GM12878 (cell line): ENCODE results near the gene RNU6-9. TPM values are rescaled to one million over a fixed set of nuclear protein-coding genes. Genes with fewer than 3 reads are reported as not detected.

Experiments used
- ATAC-seq: fragments of 200-7000 bp; cut with Tn5 transposase; 3 replicates; pipeline ENCODE4 v1.9.1; 2020; ENCODE audit warnings: mild to moderate bottlenecking, moderate library complexity
- BruUV-seq: library from RNA; stranded (reverse); fragments of 400-500 nt; replicated peaks from 2 replicates; lab custom pipeline; 2021; lab: Mats Ljungman, UMichigan
- CTCF ChIA-PET: fragments of 300-600 bp; sonication (Branson Sonifier 250); formaldehyde crosslinking; extraction: SDS; loops from one replicate; lab custom pipeline; 2021; ENCODE audit warnings: inconsistent platforms; lab: Yijun Ruan, JAX
- POLR2A ChIA-PET: fragments of 350-600 bp; formaldehyde crosslinking; extraction: SDS; loops from one replicate; lab custom pipeline; 2021; ENCODE audit warnings: inconsistent platforms; lab: Charles Lee
- RAD21 ChIA-PET: fragments of 300-600 bp; sonication (Branson Sonifier 250); formaldehyde crosslinking; loops from one replicate; lab custom pipeline; 2023; ENCODE audit warnings: antibody characterized with exemption; ENCODE audit not compliant: unreplicated experiment; lab: Charles Lee
- SMC1A ChIA-PET: fragments of 300-600 bp; sonication (Branson Sonifier 250); formaldehyde crosslinking; loops from one replicate; lab custom pipeline; 2023; ENCODE audit not compliant: unreplicated experiment, uncharacterized antibody; lab: Charles Lee
- DNase-seq: peaks from one replicate; pipeline ENCODE4 v3.0.0-alpha.2; 2011; ENCODE audit warnings: low read depth, low spot score
- FAIRE-seq: peaks from 3 replicates; lab custom pipeline; 2011; peaks lifted over from hg19 to GRCh38; lab: Jason Lieb, UNC
- H2AFZ ChIP-seq: 2 replicates; pipeline ENCODE4 v1.6.0; 2011; ENCODE audit warnings: low read depth, low read length, control low read depth; ENCODE audit not compliant: control insufficient read depth
- H3K27ac ChIP-seq: 2 replicates; pipeline ENCODE4 v1.5.1; 2011; ENCODE audit warnings: control low read depth; ENCODE audit not compliant: control insufficient read depth, insufficient read depth
- H3K27me3 ChIP-seq, 2 experiments: replicated peaks in 1 of 2; 2 replicates each; pipeline versions ENCODE4 v1.6.0 to v1.6.1; 2011; ENCODE audit warnings: low read length in 1 of 2; ENCODE audit not compliant: control insufficient read depth in 2 of 2, insufficient read depth in 2 of 2
- H3K36me3 ChIP-seq, 2 experiments: 2 replicates each; pipeline ENCODE4 v1.5.1; 2011; ENCODE audit warnings: low read length in 1 of 2; ENCODE audit not compliant: control insufficient read depth in 2 of 2, insufficient read depth in 2 of 2
- H3K4me1 ChIP-seq: 2 replicates; pipeline ENCODE4 v1.6.1; 2011; ENCODE audit warnings: mild to moderate bottlenecking, low read length, moderate library complexity, mixed read lengths; ENCODE audit not compliant: control insufficient read depth, insufficient read depth
- H3K4me2 ChIP-seq: 2 replicates; pipeline ENCODE4 v1.6.0; 2011; ENCODE audit warnings: control low read depth; ENCODE audit not compliant: control insufficient read depth, insufficient read depth
- H3K4me3 ChIP-seq: fragments of 200-600 bp; sonication (generic); 2 replicates; pipeline ENCODE4 v1.5.1; 2016
- H3K79me2 ChIP-seq: 2 replicates; pipeline ENCODE4 v1.6.0; 2011; ENCODE audit warnings: low read length; ENCODE audit not compliant: control insufficient read depth, insufficient read depth
- H3K9ac ChIP-seq: 2 replicates; pipeline ENCODE4 v1.8.0; 2011; ENCODE audit warnings: low read length, control low read depth, mixed read lengths; ENCODE audit not compliant: control insufficient read depth, insufficient read depth
- H3K9me3 ChIP-seq: replicated peaks from 3 replicates; pipeline ENCODE4 v1.5.1; 2011; ENCODE audit warnings: mild to moderate bottlenecking, low read length; ENCODE audit not compliant: control insufficient read depth, insufficient read depth
- H4K20me1 ChIP-seq: 2 replicates; pipeline ENCODE4 v1.6.0; 2011; ENCODE audit not compliant: control insufficient read depth, insufficient read depth
- BHLHE40 ChIP-seq, 2 experiments: fragments of 450-650 bp in 1 of 2; IDR thresholded peaks; 2 replicates each; pipeline ENCODE4 v1.6.1; 2011 to 2017; ENCODE audit warnings: low read depth in 2 of 2, borderline replicate concordance in 1 of 2, improper control_type of control experiment in 1 of 2, low read length in 1 of 2, mild to moderate bottlenecking in 1 of 2
- CBFB ChIP-seq: IDR thresholded peaks from 2 replicates; pipeline ENCODE4 v1.6.1; 2016; ENCODE audit warnings: antibody characterized with exemption, low read depth
- CHD2 ChIP-seq: IDR thresholded peaks from 2 replicates; pipeline ENCODE4 v1.6.1; 2011; ENCODE audit warnings: low read depth, low read length, improper control_type of control experiment, borderline replicate concordance
- IKZF1 ChIP-seq: fragments of 450-650 bp; conservative IDR thresholded peaks from 2 replicates; pipeline ENCODE4 v1.6.1; 2017; ENCODE audit warnings: antibody characterized with exemption, mild to moderate bottlenecking
- NRF1 ChIP-seq: conservative IDR thresholded peaks from 2 replicates; pipeline ENCODE4 v1.6.1; 2011; ENCODE audit warnings: mild to moderate bottlenecking, low read depth, low read length, improper control_type of control experiment
- POLR2AphosphoS2 ChIP-seq: IDR thresholded peaks from 2 replicates; pipeline ENCODE4 v1.6.1; 2011; ENCODE audit warnings: low read depth, mild to moderate bottlenecking, low read length, improper control_type of control experiment, moderate library complexity
- WGBS: methylation state at CpG from one replicate; pipeline ENCODE4 v1.1.6; 2016; ENCODE audit warnings: low lambda C conversion rate; ENCODE audit not compliant: insufficient replicate concordance, insufficient coverage; ENCODE audit errors: missing lambda C conversion rate; 5-methylcytosine and 5-hydroxymethylcytosine counted together
- in situ Hi-C: fragments of 300-500 bp; cut with MboI; formaldehyde crosslinking; loops from 9 replicates; pipeline ENCODE4 v1.14.3; 2018; ENCODE audit warnings: mixed read lengths
- intact Hi-C: fragments of 100-400 bp; cut with micrococcal nuclease; formaldehyde crosslinking; loops from one replicate; pipeline ENCODE4 v1.14.2; 2022; ENCODE audit not compliant: unreplicated experiment
- polyA plus RNA-seq, 11 experiments: library from polyadenylated mRNA; depleted of rRNA in 4 of 11; unstranded in 6 of 11; stranded (reverse) in 5 of 11; fragments of >200 nt; fragmentation: Nextera tagmentation in 4 of 11; fragmentation: Illumina TruSeq in 1 of 11; extraction: Ambion mirVana in 4 of 11; extraction: Trizol in 1 of 11; gene quantifications; 1 replicate in 1 of 11; 2 replicates in 10 of 11; pipeline versions ENCODE4 v1.2.1 to v1.2.3, GENCODE V29; 2011 to 2016; ENCODE audit warnings: inconsistent platforms in 2 of 11, missing spikeins in 2 of 11, low read depth in 1 of 11
- total RNA-seq, 4 experiments: library from RNA; depleted of rRNA in 3 of 4; stranded (reverse); fragments of >200 nt in 3 of 4; fragmentation: Illumina TruSeq in 1 of 4; extraction: Trizol in 1 of 4; gene quantifications; 2 replicates each; pipeline versions ENCODE4 v1.2.1 to v1.2.3, GENCODE V29; 2013 to 2021
- TF ChIP-seq, protein P1 (sequence below): fragments of 450-650 bp; IDR thresholded peaks from 2 replicates; pipeline ENCODE4 v1.6.1; 2017; ENCODE audit warnings: mild to moderate bottlenecking

The RNU6-9 gene
- total and polyA plus RNA-seq, 10 of the 15 experiments (the other 5 are each of a cell fraction or from before 2014, with no cell fraction given): not detected

- FAIRE-seq (no peak), DNase-seq (no peak), ATAC-seq (no peak)
- TF ChIP-seq, protein P1, sequence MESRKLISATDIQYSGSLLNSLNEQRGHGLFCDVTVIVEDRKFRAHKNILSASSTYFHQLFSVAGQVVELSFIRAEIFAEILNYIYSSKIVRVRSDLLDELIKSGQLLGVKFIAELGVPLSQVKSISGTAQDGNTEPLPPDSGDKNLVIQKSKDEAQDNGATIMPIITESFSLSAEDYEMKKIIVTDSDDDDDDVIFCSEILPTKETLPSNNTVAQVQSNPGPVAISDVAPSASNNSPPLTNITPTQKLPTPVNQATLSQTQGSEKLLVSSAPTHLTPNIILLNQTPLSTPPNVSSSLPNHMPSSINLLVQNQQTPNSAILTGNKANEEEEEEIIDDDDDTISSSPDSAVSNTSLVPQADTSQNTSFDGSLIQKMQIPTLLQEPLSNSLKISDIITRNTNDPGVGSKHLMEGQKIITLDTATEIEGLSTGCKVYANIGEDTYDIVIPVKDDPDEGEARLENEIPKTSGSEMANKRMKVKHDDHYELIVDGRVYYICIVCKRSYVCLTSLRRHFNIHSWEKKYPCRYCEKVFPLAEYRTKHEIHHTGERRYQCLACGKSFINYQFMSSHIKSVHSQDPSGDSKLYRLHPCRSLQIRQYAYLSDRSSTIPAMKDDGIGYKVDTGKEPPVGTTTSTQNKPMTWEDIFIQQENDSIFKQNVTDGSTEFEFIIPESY: peak; percentile 10; the same call in 1 of the 2 replicates
- TF ChIP-seq CHD2 (no peak), POLR2AphosphoS2 (no peak), IKZF1 (0 out of 2 replicates have a peak, but pooled peaks have one; percentile 13), BHLHE40 (IDR thresholded peaks at IDR 0.05; ENCODE audit: borderline replicate concordance in 1 of 2, low read depth in 2 of 2, low read length in 1 of 2) (peak in 1 of 2 experiments; percentile 52; a peak in 1 of 4 replicates), CBFB (no peak), NRF1 (no peak)
- WGBS: 94% methylated on average over 29 of the region's 31 CpGs
- H3K4me1 ChIP-seq: peaks cover 21% of the 10 kb centered on the region
- ChIA-PET SMC1A (no interaction called here), CTCF (interaction anchor here (0.6 kb wide), 1 partner anchor 65 kb away, joined by 3 read pairs; no protein-coding TSS in a partner anchor), POLR2A (interaction anchor here (0.6 kb wide), 1 partner anchor 12 kb away, joined by 3 read pairs; no protein-coding TSS in a partner anchor), RAD21 (no interaction called here)
- H3K27ac ChIP-seq: no peak overlapping the region
- intact Hi-C loops: no loop called here
- 0 out of 2 replicates have a peak overlapping the region, but pooled peaks have one; percentile 3 for H3K4me2 ChIP-seq
- in situ Hi-C loops: no loop called here
- peaks cover 15 to 23% of the 10 kb centered on the region in 2 experiments for H3K36me3 ChIP-seq
- H3K4me3 ChIP-seq: no peak overlapping the region
- peaks cover 4% of the 10 kb centered on the region for H3K9me3 ChIP-seq
- BruUV-seq: no TSS peak
- H3K79me2 ChIP-seq: peaks cover 64% of the 10 kb centered on the region
- H4K20me1 ChIP-seq: no peaks in the 10 kb centered on the region; the same call in 1 of the 2 replicates
- no peaks in the 10 kb centered on the region for H3K27me3 ChIP-seq
- H3K9ac ChIP-seq: no peak overlapping the region
- no peak overlapping the region for H2AFZ ChIP-seq
These were observed 41.7 kb downstream of the RNU6-9 start for GRCh38 chr19:934865-935479.
